Right ventricle myocardium superior (tissue), 1 donor: Measurements from ENCODE around the gene KREMEN1. TPM values are rescaled to one million over a fixed set of nuclear protein-coding genes. Genes with fewer than 3 reads are reported as not detected.

Source experiments
- ATAC-seq: fragments of 200-7000 bp; cut with Tn5 transposase; one replicate; pipeline ENCODE4 v1.9.1; 2020; ENCODE audit warnings: mild to moderate bottlenecking; ENCODE audit not compliant: poor library complexity
- DNase-seq: peaks from one replicate; pipeline ENCODE4 v3.0.0-alpha.2; 2020
- intact Hi-C: fragments of 100-400 bp; cut with DNase I; formaldehyde crosslinking; loops from one replicate; pipeline ENCODE4 v1.11.2; 2022
- total RNA-seq: library from RNA; stranded (reverse); fragmentation: NEBNext Ultra II Directional; extraction: Animal tissue kit (Norgen Biotek cat#: 25700); gene quantifications from one replicate; pipeline ENCODE4 v1.2.1, GENCODE V29; 2021
- donor health status: DM: no; HTN: yes; CAD: no; lungs with severe emphysema.

KREMEN1 gene
- total RNA-seq, 1 donor from 2014 or later = 49.9 TPM

- DNase-seq (no peak), ATAC-seq (peak; percentile 82)
- intact Hi-C loops = no loop called here
Measured at GRCh38 chr22:29139965-29140782, 67.3 kb downstream of the KREMEN1 start.

DNA sequence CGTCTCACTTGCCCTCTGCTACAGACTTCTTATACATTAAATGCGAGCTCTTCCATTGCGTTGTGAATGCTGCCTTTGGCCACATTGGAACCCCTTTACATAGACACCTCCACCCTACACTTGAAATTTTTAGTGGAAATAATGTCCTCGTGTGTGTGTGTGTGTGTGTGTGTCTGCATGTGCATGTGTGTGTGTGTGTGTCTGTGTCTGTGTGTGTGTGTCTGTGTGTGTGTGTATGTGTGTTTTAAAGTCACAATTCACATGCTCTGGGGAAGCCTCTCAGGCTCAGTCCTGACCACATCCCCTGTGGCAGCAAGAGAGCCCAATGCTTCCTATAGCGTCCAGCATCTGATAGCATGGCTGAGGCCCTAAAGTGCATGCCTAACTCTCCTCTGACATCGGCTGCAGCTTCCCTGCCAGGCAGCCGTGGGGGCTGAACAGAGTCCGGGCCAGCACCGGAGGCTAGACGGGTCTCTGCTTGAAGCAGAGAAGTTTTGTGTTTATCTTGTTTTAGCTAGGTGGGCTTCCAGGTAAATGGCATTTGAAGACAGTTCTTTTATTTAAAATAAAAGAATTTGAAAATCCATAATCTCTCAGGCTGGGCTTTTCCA lies 68.3 kb downstream of the KREMEN1 start:
- ATAC-seq (no peak), DNase-seq (no peak)
- intact Hi-C loops = no loop called here

DNA sequence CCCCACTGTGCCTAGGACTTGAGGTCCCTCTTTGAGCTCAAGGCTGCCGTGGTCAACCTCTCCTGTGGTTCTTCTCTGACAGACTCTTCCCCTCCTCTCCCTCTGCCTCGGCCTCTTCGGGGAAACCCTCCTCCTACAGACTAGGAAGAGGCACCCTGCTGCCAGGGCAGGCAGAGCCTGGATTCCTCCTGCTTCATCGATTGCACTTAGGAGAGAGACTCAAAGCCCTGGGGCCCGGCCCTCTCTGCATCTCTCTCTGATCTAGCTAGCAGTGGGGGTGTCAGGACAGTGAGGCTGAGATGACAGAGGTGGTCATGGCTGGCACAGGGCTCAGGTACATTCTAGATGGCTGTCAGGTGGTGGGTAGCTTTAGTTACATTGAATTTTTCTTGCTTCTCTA lies 69.3 kb downstream of the KREMEN1 start:
- no peak for DNase-seq
- intact Hi-C loops = no loop called here
- no peak for ATAC-seq

GRCh38 chr22:29143941-29144785 lies 71.3 kb downstream of the KREMEN1 start:
- no peak for ATAC-seq
- DNase-seq = no peak

DNA sequence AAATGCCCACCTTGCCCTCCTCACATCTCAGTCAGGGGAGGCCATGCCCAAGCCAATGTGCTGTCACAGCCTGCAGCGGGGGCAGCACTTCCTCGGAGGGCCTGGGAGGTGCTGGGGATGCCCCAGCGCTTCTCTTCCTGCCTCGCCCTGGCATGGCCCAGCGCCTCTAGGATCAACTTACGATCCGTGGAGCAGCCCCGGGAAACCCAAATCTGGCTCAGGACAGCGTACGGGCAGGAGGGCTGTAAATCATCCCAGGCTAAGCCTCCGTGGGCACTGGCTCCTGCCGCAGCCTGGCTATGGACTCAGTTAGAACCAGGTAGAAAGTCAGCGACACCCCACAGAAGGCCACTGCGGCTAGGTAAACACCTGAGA lies 71.9 kb downstream of the KREMEN1 start:
- no peak for DNase-seq
- no peak for ATAC-seq
- intact Hi-C loops = no loop called here

More at GRCh38 chr22:29143941-29144785, 71.3 kb downstream of the KREMEN1 start:
- intact Hi-C loops = no loop called here

GRCh38 chr22:29145321-29146072 lies 72.7 kb downstream of the KREMEN1 start:
- intact Hi-C loops = no loop called here
- DNase-seq (no peak), ATAC-seq (peak; percentile 22)

GRCh38 chr22:29146091-29146560 lies 73.3 kb downstream of the KREMEN1 start:
- DNase-seq (no peak), ATAC-seq (no peak)
- intact Hi-C loops = no loop called here

DNA sequence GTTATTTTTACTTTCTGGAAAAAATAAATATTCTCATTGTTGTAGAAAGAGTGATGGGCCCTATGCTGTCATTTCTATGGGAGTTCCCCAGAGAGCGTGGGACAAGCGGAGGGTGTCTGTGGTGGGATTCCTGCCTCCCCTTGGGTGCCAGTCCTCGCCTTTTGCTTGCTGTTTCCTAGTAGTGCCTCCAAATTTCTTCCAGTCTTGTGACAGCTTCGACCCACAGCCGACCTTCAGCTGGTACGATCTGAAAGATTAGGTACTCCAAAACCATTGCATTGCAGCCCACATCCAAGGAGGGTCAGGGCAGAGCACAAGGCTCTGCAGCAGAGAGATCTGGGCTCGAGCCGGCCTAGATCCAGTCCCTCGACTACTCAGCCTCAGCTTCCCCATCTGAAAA lies 73.9 kb downstream of the KREMEN1 start:
- no peak for ATAC-seq
- intact Hi-C loops = no loop called here
- DNase-seq = no peak

- intact Hi-C loops = no loop called here
- DNase-seq = no peak
- no peak for ATAC-seq
Measured at GRCh38 chr22:29147331-29147899, 74.6 kb downstream of the KREMEN1 start.

GRCh38 chr22:29148036-29148435 lies 75.2 kb downstream of the KREMEN1 start:
- intact Hi-C loops = no loop called here
- no peak for DNase-seq
- no peak for ATAC-seq

DNA sequence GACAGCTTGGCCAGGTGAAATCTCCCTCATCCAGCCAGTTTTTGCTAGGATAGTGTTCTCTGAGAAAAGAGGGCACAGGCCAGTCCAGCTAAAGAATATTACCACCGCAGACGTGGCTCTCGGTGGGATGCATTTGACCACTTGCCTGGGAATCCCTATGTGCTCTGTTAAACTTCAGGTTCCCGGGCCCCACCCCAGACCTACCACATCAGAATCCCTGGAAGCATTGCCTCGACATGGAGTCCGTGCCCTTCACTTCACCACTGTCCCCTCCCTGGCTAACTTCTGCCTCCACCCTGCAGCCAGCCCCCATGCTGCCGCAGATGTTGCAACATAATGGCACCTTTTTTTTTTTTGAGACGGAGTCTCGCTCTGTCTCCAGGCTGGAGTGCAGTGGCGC lies 76.0 kb downstream of the KREMEN1 start:
- DNase-seq (no peak), ATAC-seq (no peak)
- intact Hi-C loops = no loop called here

DNA sequence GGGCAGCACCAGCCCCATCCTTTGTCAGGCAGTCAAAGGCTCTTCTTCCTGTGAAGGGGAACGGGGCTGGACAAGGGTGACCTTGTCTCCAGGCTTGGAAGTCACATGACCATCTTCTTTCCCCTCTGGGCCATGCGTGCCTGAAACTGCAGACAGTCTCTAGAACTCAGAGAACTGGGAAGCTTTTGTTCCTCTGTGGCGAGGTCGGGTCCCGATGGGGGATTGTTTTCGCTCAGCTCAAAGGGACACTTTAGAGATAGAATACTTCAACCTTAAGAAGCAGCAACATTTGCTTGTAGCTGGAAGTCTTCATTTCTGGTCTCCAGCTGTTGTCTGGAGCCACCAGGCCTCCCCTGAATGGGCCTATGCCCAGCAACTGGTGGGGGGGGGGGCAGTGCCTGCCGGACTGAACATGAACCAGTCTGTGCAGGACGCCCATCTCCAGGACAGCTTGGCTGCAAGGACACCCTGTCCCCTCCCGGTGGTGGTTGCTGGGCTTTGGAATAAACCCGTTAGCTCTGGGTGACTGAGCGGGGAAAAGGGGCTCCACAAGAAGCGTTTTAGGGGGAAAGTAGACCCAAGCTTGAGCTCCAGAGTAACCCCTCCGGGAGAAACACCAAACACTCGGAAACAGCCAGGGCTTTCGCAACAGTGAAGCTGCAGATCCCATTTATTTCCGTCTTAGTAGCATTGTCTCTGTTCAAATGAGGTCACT lies 77.2 kb downstream of the KREMEN1 start:
- ATAC-seq = peak; percentile 51
- intact Hi-C loops = loop anchor here (10.0 kb wide), 1 partner anchor 75 kb away; the partner anchor contains the start of gene KREMEN1
- DNase-seq = peak; percentile 64

DNA sequence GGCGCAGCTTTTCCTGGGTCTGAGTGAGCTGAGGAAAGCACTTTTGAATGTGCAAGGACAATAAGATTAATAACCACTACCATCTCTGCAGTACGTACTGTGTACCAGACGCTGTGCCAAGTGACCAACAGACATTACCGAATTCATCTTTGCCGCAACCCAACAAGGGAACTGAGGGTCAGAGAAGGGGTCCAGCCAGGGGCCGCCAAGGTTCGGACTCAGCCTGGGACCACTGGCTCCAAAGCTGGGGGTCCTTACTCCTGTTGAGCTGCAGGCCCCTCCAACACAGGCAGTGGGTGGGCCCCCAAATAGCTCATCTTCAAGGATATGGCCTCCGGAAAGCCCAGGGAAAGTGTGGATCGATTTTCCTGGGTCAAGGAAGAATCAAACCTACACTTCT lies 77.9 kb downstream of the KREMEN1 start:
- DNase-seq (no peak), ATAC-seq (no peak)
- intact Hi-C loops = loop anchor here (10.0 kb wide), 1 partner anchor 76 kb away; the partner anchor contains the start of gene KREMEN1

GRCh38 chr22:29151316-29151715 lies 78.5 kb downstream of the KREMEN1 start:
- no peak for DNase-seq
- no peak for ATAC-seq
- intact Hi-C loops = loop anchor here (10.0 kb wide), 1 partner anchor 77 kb away; the partner anchor contains the start of gene KREMEN1

DNA sequence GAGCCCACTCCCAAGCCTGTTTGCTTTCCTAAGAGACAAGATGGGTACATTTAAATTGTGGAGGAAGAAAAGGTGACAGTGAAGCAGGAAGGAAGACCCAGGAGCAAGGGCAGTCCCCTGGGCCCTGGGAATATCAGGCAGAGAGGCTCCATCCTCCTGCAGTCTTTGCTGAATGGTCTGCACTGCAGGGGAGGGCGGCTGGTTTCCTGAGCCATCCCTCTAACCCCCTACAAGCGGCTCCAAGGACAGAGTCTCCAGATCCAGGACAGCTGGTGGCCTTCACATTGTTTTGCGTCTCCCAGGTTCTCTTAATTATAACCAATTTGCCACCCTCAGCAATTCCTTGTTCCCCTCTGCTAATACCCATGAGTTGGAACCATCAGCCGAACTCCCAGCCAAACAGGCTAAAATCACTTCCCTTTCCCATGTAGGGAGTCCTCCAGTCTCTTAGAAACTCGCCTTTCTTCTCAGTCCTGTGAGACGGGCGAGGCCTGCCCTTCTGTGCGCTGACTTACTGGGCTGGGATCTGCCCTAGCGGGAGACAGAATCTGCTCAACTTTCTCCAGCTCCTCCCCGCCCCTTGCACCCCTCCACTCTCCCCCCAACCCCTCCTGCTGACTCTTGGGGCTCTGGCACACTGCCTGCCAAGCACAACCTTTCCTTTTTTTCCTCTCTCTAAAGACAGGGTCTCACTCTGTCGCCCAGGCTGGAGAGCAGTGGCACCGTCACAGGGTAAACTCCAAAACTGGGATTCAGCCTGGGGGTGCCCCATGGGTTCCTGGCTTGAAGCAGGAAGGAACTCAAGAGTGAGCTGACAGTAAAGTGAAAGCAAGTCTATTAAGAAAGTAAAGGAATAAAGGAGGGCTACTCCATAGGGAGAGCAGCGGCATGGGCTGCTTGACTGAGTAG lies 79.5 kb downstream of the KREMEN1 start:
- ATAC-seq (peak; percentile 54), DNase-seq (peak; percentile 64)
- intact Hi-C loops = loop anchor here (10.0 kb wide), 1 partner anchor 77 kb away; the partner anchor contains the start of gene KREMEN1

DNA sequence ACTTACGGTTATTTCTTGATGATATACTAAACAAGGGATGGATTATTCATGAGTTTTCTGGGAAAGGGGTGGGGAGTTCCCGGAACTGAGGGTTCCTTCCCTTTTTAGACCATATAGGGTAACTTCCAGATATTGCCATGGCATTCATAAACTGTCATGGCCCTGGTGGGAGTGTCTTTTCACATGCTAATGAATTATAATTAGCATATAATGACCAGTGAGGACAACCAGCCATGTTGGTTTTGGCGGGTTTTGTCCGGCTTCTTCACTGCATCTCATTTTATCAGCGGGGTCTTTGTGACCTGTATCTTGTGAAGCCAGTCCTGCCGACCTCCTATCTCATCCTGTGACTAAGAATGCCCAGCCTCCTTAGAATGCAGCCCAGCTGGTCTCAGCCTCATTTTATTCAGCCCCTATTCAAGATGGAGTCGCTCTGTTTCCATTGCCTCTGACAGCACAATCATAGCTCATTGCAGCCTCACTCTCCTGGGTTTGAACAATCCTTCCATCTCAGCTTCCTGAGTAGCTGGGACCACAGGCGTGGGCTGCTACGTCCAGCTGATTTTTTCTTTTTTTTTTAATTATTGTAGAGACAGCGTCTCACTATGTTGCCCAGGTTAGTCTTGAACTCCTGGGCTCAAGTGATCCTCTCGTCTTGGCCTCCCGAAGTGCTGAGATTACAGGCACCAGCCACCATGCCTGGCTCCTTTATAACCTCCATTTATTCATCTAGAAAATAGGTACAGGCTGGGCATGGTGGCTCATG lies 80.3 kb downstream of the KREMEN1 start:
- no peak for DNase-seq
- peak; percentile 7 for ATAC-seq
- intact Hi-C loops = loop anchor here (10.0 kb wide), 1 partner anchor 78 kb away; the partner anchor contains the start of gene KREMEN1
